NCI-H524 (cell line): ENCODE data around the gene GCHFR.

Experiments
- DNase-seq, 2 experiments: peaks; one replicate each; lab custom pipeline; 2025; lab: John Stamatoyannopoulos, UW

The GCHFR gene

GRCh38 chr15:40754883-40755811, 8.7 kb upstream of the GCHFR start, which contains the start of gene RMDN3:
RMDN3 (minus strand) TSS chr15:40755254; CDS start chr15:40754783, 471 bp downstream.
- peak; percentile 92 to 96 for DNase-seq

- DNase-seq: no peak
Observed at GRCh38 chr15:40755812-40756208, 8.1 kb upstream of the GCHFR start.

- DNase-seq: no peak
Observed at GRCh38 chr15:40756938-40757337, 6.9 kb upstream of the GCHFR start.

GRCh38 chr15:40759961-40760360, 3.9 kb upstream of the GCHFR start:
- no peak for DNase-seq

- peak; percentile 63 to 81 for DNase-seq
Observed at GRCh38 chr15:40762919-40763800, 708 bp upstream of the GCHFR start.

GRCh38 chr15:40764629-40765103, 798 bp downstream of the GCHFR start:
- DNase-seq: no peak

- DNase-seq: no peak
Observed at GRCh38 chr15:40766194-40766815, 2.4 kb downstream of the GCHFR start.

GRCh38 chr15:40766906-40767837, 3.3 kb downstream of the GCHFR start:
- DNase-seq: no peak

GRCh38 chr15:40767838-40768500, 4.1 kb downstream of the GCHFR start:
- no peak for DNase-seq

GRCh38 chr15:40768521-40769273, 4.8 kb downstream of the GCHFR start:
- no peak for DNase-seq

GRCh38 chr15:40769274-40770146, 5.6 kb downstream of the GCHFR start, which contains the start of gene C15orf62:
C15orf62 (plus strand) TSS chr15:40769980; CDS start chr15:40770496, 516 bp downstream.
- peak; percentile 50 to 71 for DNase-seq

- DNase-seq: peak; percentile 80 to 92
Observed at GRCh38 chr15:40770147-40770721, 6.4 kb downstream of the GCHFR start.

- no peak for DNase-seq
Observed at GRCh38 chr15:40771242-40771641, 7.4 kb downstream of the GCHFR start.

- no peak for DNase-seq
Observed at GRCh38 chr15:40772014-40772413, 8.1 kb downstream of the GCHFR start.

- DNase-seq: no peak
Observed at GRCh38 chr15:40773496-40773895, 9.6 kb downstream of the GCHFR start.

- no peak for DNase-seq
Observed at GRCh38 chr15:40773902-40774301, 10.0 kb downstream of the GCHFR start.

GRCh38 chr15:40775007-40775406, 11.1 kb downstream of the GCHFR start:
- DNase-seq: no peak
